D721Med (cell line): ENCODE data around the gene CDH20.

Experiments used
- DNase-seq: peaks from one replicate; pipeline ENCODE4 v3.0.0; 2011; ENCODE audit warnings: low spot score; ENCODE audit not compliant: insufficient read length
- FAIRE-seq: peaks from 2 replicates; lab custom pipeline; 2011; peaks lifted over from hg19 to GRCh38; lab: Jason Lieb, UNC
- TF ChIP-seq, protein P1 (sequence below): IDR thresholded peaks from 2 replicates; pipeline ENCODE4 v1.5.1; 2012; ENCODE audit warnings: mild to moderate bottlenecking, control low read depth; ENCODE audit not compliant: insufficient read depth; ENCODE audit errors: missing control alignments

CDH20 gene

GRCh38 chr18:61579581-61579980 is 246.4 kb downstream of the CDH20 start:
- TF ChIP-seq, protein P1, sequence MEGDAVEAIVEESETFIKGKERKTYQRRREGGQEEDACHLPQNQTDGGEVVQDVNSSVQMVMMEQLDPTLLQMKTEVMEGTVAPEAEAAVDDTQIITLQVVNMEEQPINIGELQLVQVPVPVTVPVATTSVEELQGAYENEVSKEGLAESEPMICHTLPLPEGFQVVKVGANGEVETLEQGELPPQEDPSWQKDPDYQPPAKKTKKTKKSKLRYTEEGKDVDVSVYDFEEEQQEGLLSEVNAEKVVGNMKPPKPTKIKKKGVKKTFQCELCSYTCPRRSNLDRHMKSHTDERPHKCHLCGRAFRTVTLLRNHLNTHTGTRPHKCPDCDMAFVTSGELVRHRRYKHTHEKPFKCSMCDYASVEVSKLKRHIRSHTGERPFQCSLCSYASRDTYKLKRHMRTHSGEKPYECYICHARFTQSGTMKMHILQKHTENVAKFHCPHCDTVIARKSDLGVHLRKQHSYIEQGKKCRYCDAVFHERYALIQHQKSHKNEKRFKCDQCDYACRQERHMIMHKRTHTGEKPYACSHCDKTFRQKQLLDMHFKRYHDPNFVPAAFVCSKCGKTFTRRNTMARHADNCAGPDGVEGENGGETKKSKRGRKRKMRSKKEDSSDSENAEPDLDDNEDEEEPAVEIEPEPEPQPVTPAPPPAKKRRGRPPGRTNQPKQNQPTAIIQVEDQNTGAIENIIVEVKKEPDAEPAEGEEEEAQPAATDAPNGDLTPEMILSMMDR, result no peak
- DNase-seq (no peak), FAIRE-seq (peak; percentile 92)

DNA sequence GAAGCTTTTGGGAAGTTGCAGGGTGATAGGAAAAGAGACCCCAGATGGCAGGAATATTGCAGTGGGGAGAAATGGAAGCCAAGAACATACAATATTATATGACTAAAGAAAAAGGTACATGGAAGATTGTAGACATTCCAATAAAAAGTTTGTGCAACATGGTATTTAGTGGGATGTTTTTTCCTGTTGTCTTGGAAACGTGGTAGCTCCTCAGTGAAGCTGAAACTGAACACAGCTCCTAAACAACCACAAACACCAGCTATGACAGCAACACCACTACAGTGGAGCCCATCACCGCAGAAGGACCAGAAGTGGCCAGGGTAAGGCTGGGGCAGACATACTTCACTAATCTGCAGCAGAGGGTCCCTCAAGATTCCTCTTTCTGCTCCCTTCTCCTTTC is 246.8 kb downstream of the CDH20 start:
- DNase-seq (no peak), FAIRE-seq (no peak)
- TF ChIP-seq, protein P1, result no peak

DNA sequence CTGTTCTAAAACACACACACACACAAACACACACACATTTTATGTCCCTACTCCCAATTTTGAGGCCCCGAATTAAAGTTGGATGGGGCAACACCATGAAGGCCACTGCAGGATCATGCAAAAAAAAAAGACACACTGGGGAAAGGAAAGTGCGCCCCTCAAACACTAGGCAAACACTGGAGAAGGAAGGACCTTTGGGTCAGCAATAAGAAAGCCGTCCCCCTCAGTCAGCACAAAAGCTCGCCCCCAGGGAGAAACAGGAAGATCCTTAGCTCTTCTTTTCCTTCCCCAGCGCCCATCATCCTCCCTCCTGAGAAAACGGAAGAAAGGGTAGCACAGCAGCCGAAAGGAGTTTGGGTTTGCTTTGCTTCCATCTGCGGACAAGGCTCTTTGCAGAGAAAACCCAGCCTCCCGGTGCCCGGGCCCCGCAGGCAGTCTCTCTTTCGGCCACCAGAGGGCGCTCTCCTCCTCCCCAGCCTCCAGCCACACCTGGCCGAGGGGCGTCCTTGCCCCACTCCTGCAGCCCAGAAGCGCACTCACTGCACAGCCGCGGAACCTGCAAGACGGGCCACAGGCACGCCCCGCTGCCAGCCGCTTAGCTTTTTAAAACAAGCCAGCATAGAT is 248.5 kb downstream of the CDH20 start:
- DNase-seq (peak; percentile 94), FAIRE-seq (peak; percentile 74)
- TF ChIP-seq, protein P1, result peak; percentile 72

GRCh38 chr18:61582202-61582710 is 249.0 kb downstream of the CDH20 start:
- FAIRE-seq (no peak), DNase-seq (no peak)
- TF ChIP-seq, protein P1, result no peak

DNA sequence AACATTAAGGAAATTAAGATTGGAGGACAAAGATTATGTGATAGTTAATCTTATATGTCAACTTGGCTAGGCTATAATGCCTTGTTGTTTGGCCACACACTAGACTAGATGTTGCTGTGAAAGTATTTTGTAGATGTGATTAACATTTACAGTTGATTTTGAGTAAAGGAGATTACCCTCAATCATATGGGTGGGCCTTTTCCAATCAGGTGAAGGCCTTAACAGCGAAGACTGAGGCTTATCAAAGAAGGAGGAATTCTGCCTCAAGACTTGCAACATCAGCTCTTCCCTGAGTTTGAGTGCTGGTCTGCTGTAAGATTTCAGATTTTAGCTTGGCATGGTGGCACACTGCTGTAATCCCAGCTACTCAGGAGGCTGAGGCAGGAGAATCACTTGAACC is 250.3 kb downstream of the CDH20 start:
- FAIRE-seq (peak; percentile 96), DNase-seq (no peak)
- TF ChIP-seq, protein P1, result no peak

DNA sequence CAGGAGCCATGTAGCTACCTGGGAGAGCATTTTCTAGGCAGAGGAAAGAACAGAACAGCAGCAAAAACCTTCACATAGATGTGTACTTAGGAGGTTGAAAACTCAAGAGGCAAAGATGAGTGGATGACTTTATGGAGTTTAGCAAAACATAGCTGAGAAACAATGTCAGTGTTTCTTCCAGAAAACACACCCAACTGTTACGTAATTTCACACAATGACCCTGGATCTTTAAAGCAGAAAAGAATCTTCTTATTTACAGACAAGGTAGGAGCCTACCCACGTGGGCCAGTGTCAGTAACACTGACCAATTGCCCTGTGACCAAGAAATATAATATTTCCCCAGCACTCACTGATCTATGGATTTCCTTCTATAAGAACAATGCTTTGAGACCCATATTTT is 254.6 kb downstream of the CDH20 start:
- TF ChIP-seq, protein P1, result no peak
- no peak for DNase-seq
- FAIRE-seq, result peak; percentile 93

- DNase-seq (no peak), FAIRE-seq (peak; percentile 89)
- TF ChIP-seq, protein P1, result no peak
These were observed 256.0 kb downstream of the CDH20 start for GRCh38 chr18:61589053-61589723.
